Stimulated activated naive CD4-positive, alpha-beta T cell treated with Interleukin-2 at 50 U/mL for 16 hours (primary cell): ENCODE data around the gene CDH12.

Experiments used
- DNase-seq: peaks from one replicate; lab custom pipeline; 2025; lab: John Stamatoyannopoulos, UW

Gene CDH12

GRCh38 chr5:21820527-21820926, 1032.6 kb downstream of the CDH12 start:
- DNase-seq = no peak

GRCh38 chr5:21818370-21818720, 1034.8 kb downstream of the CDH12 start:
- no peak for DNase-seq

- no peak for DNase-seq
These were observed 1035.3 kb downstream of the CDH12 start for GRCh38 chr5:21817668-21818369.

- no peak for DNase-seq
These were observed 1042.3 kb downstream of the CDH12 start for GRCh38 chr5:21810737-21811316.

- DNase-seq = no peak
These were observed 1043.5 kb downstream of the CDH12 start for GRCh38 chr5:21809611-21810010.

- no peak for DNase-seq
These were observed 1045.2 kb downstream of the CDH12 start for GRCh38 chr5:21807953-21808352.

- DNase-seq = no peak
These were observed 1046.2 kb downstream of the CDH12 start for GRCh38 chr5:21806943-21807342.

GRCh38 chr5:21806271-21806670, 1046.9 kb downstream of the CDH12 start:
- DNase-seq = no peak

- DNase-seq = no peak
These were observed 1050.2 kb downstream of the CDH12 start for GRCh38 chr5:21802869-21803490.

- no peak for DNase-seq
These were observed 1051.0 kb downstream of the CDH12 start for GRCh38 chr5:21802100-21802499.

- no peak for DNase-seq
These were observed 1060.4 kb downstream of the CDH12 start for GRCh38 chr5:21792748-21793147.

GRCh38 chr5:21791304-21791703, 1061.8 kb downstream of the CDH12 start:
- no peak for DNase-seq

GRCh38 chr5:21784487-21784886, 1068.7 kb downstream of the CDH12 start:
- no peak for DNase-seq

- no peak for DNase-seq
These were observed 1070.0 kb downstream of the CDH12 start for GRCh38 chr5:21783074-21783679.

GRCh38 chr5:21776466-21776865, 1076.7 kb downstream of the CDH12 start:
- DNase-seq = no peak

GRCh38 chr5:21774801-21775200, 1078.3 kb downstream of the CDH12 start:
- no peak for DNase-seq

- no peak for DNase-seq
These were observed 1078.9 kb downstream of the CDH12 start for GRCh38 chr5:21774281-21774680.

GRCh38 chr5:21773456-21773855, 1079.7 kb downstream of the CDH12 start:
- DNase-seq = no peak

GRCh38 chr5:21765406-21765805, 1087.7 kb downstream of the CDH12 start:
- no peak for DNase-seq

- no peak for DNase-seq
These were observed 1114.0 kb downstream of the CDH12 start for GRCh38 chr5:21739096-21739495.

GRCh38 chr5:21723500-21723899, 1129.6 kb downstream of the CDH12 start:
- no peak for DNase-seq

GRCh38 chr5:21711866-21712758, 1141.0 kb downstream of the CDH12 start:
- DNase-seq = no peak
